Measurements from ENCODE around the gene COG3.

- TF ChIP-seq, protein P1, sequence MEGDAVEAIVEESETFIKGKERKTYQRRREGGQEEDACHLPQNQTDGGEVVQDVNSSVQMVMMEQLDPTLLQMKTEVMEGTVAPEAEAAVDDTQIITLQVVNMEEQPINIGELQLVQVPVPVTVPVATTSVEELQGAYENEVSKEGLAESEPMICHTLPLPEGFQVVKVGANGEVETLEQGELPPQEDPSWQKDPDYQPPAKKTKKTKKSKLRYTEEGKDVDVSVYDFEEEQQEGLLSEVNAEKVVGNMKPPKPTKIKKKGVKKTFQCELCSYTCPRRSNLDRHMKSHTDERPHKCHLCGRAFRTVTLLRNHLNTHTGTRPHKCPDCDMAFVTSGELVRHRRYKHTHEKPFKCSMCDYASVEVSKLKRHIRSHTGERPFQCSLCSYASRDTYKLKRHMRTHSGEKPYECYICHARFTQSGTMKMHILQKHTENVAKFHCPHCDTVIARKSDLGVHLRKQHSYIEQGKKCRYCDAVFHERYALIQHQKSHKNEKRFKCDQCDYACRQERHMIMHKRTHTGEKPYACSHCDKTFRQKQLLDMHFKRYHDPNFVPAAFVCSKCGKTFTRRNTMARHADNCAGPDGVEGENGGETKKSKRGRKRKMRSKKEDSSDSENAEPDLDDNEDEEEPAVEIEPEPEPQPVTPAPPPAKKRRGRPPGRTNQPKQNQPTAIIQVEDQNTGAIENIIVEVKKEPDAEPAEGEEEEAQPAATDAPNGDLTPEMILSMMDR (IDR thresholded peaks at IDR 0.05; ENCODE audit: low read length) = no peak
- TF ChIP-seq EZH2 (IDR thresholded peaks at IDR 0.05; ENCODE audit: borderline replicate concordance, low read length) = no peak
These were observed 16.9 kb downstream of the COG3 start for GRCh38 chr13:45481688-45482087.

Measured in OCI-LY1 (cell line).